Measurements from ENCODE around the gene PCSK7.

DNA sequence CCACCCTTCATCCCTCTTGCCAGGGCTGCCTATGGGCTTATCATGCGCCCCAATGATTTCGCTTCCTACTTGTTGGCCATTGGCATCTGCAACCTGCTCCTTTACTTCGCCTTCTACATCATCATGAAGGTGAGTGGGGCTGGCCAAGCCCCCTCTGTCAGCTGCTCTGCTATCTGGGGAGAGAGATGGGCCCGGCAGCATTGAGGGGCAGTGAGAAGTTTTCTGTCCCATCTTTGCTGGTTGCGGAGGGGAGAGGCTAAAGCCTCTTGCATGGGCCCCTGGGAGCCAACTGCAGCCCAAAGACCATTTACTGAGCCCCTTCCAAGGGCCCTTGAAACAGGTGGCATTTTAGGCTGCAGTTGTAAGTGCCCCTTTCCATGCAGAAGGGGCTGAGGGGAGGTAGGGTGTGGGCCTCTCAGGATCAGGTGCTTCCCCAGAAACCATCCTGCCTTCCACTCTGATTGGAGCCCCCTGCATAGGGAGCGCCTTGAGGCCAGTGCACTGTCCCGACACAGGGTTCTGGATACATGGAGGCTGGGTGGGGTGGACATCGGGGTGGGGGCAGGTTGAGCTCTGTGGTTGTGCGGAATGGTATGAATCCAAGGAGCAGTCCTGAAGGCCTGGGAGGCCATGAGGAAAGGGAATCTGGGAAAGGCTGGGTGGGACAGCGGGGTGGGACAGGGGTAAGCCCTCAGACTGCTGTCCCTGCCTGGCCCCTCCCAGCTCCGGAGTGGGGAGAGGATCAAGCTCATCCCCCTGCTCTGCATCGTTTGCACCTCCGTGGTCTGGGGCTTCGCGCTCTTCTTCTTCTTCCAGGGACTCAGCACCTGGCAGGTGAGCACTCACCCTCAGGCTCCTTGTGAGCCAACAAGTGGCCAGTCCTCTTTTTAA lies 38.5 kb downstream of the PCSK7 start:
- no peak for TF ChIP-seq EZH2 (IDR thresholded peaks at IDR 0.05; ENCODE audit: insufficient read depth, poor library complexity, severe bottlenecking)
- TF ChIP-seq EZH2phosphoT487 (IDR thresholded peaks at IDR 0.05; ENCODE audit: insufficient read depth, low read depth), result no peak

All from GM23248 (cell line).